MM.1S (cell line): ENCODE data around the gene CAGE1.

Source experiments
- DNase-seq: peaks from one replicate; pipeline ENCODE4 v3.0.0-alpha.2; 2015
- H2AFZ ChIP-seq: fragments of 300-600 bp; sonication (generic); 2 replicates; pipeline ENCODE4 v1.6.0; 2016; ENCODE audit warnings: antibody characterized with exemption, low read length
- H3F3A ChIP-seq: fragments of 300-600 bp; sonication (generic); 2 replicates; pipeline ENCODE4 v1.6.1; 2016; ENCODE audit warnings: mild to moderate bottlenecking, antibody characterized with exemption, low read length, moderate library complexity, mixed read lengths; ENCODE audit not compliant: insufficient read depth
- H3K27ac ChIP-seq: fragments of 300-600 bp; sonication (generic); 2 replicates; pipeline ENCODE4 v1.5.1; 2016; ENCODE audit warnings: mild to moderate bottlenecking, low read length
- H3K27me3 ChIP-seq: fragments of 300-600 bp; sonication (generic); replicated peaks from 2 replicates; pipeline ENCODE4 v1.6.0; 2016; ENCODE audit warnings: low read length; ENCODE audit not compliant: insufficient read depth
- H3K36me3 ChIP-seq: fragments of 300-600 bp; sonication (generic); replicated peaks from 2 replicates; pipeline ENCODE4 v1.6.1; 2016; ENCODE audit warnings: mild to moderate bottlenecking, low read length, mixed read lengths; ENCODE audit not compliant: insufficient read depth
- H3K4me1 ChIP-seq: fragments of 300-600 bp; sonication (generic); 2 replicates; pipeline ENCODE4 v1.6.1; 2016; ENCODE audit warnings: low read length, mixed read lengths
- H3K4me2 ChIP-seq: fragments of 300-600 bp; sonication (generic); 2 replicates; pipeline ENCODE4 v1.6.0; 2016; ENCODE audit warnings: low read depth, low read length
- H3K4me3 ChIP-seq: fragments of 300-600 bp; sonication (generic); 2 replicates; pipeline ENCODE4 v1.5.1; 2016; ENCODE audit warnings: low read length, mixed read lengths
- H3K79me2 ChIP-seq: fragments of 300-600 bp; sonication (generic); 2 replicates; pipeline ENCODE4 v1.6.1; 2016; ENCODE audit warnings: mixed run types, low read length, mixed read lengths
- H3K9ac ChIP-seq: fragments of 300-600 bp; sonication (generic); 2 replicates; pipeline ENCODE4 v1.6.1; 2016; ENCODE audit warnings: low read length, mixed read lengths
- H3K9me2 ChIP-seq: fragments of 300-600 bp; sonication (generic); replicated peaks from 2 replicates; pipeline ENCODE4 v1.6.1; 2016; ENCODE audit warnings: mild to moderate bottlenecking, low read length, mixed read lengths; ENCODE audit not compliant: insufficient read depth
- H3K9me3 ChIP-seq: fragments of 300-600 bp; sonication (generic); replicated peaks from 2 replicates; pipeline ENCODE4 v1.6.1; 2016; ENCODE audit warnings: mild to moderate bottlenecking, low read length, mixed read lengths; ENCODE audit not compliant: insufficient read depth
- H4K20me1 ChIP-seq: fragments of 300-600 bp; sonication (generic); 2 replicates; pipeline ENCODE4 v1.6.1; 2016; ENCODE audit warnings: mild to moderate bottlenecking, low read length, moderate library complexity, mixed read lengths; ENCODE audit not compliant: insufficient read depth
- EZH2 ChIP-seq: fragments of 300-600 bp; sonication (generic); optimal IDR thresholded peaks from 2 replicates; pipeline ENCODE3; 2017; ENCODE audit warnings: low read depth, mild to moderate bottlenecking, antibody characterized with exemption, low read length, mixed read lengths
- EZH2phosphoT487 ChIP-seq: fragments of 300-600 bp; sonication (generic); IDR thresholded peaks from 2 replicates; pipeline ENCODE4 v1.6.1; 2018; ENCODE audit warnings: antibody characterized with exemption, low read length
- TF ChIP-seq, protein P1 (sequence below): fragments of 300-600 bp; sonication (generic); IDR thresholded peaks from 2 replicates; pipeline ENCODE4 v1.5.1; 2016; ENCODE audit warnings: antibody characterized with exemption, low read length, mixed read lengths

The CAGE1 gene

GRCh38 chr6:7425808-7426190 lies 36.3 kb upstream of the CAGE1 start:
- no peak for DNase-seq
- H3K9me3 ChIP-seq, result no peaks in the 10 kb centered on the region
- no peaks in the 10 kb centered on the region for H3K27me3 ChIP-seq
- no peaks in the 10 kb centered on the region for H3K36me3 ChIP-seq
- H3K27ac ChIP-seq, result no peak overlapping the region
- TF ChIP-seq, protein P1, sequence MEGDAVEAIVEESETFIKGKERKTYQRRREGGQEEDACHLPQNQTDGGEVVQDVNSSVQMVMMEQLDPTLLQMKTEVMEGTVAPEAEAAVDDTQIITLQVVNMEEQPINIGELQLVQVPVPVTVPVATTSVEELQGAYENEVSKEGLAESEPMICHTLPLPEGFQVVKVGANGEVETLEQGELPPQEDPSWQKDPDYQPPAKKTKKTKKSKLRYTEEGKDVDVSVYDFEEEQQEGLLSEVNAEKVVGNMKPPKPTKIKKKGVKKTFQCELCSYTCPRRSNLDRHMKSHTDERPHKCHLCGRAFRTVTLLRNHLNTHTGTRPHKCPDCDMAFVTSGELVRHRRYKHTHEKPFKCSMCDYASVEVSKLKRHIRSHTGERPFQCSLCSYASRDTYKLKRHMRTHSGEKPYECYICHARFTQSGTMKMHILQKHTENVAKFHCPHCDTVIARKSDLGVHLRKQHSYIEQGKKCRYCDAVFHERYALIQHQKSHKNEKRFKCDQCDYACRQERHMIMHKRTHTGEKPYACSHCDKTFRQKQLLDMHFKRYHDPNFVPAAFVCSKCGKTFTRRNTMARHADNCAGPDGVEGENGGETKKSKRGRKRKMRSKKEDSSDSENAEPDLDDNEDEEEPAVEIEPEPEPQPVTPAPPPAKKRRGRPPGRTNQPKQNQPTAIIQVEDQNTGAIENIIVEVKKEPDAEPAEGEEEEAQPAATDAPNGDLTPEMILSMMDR, result no peak
- TF ChIP-seq EZH2phosphoT487 (no peak), EZH2 (no peak)
- H2AFZ ChIP-seq, result no peak overlapping the region
- no peaks in the 10 kb centered on the region for H3K79me2 ChIP-seq
- H3K4me1 ChIP-seq, result no peaks in the 10 kb centered on the region
- H3F3A ChIP-seq, result no peaks in the 10 kb centered on the region
- H3K9me2 ChIP-seq, result no peaks in the 10 kb centered on the region
- no peaks in the 10 kb centered on the region for H4K20me1 ChIP-seq
- no peak overlapping the region for H3K4me3 ChIP-seq
- H3K9ac ChIP-seq, result no peak overlapping the region
- H3K4me2 ChIP-seq, result no peak overlapping the region

GRCh38 chr6:7424967-7425807 lies 35.6 kb upstream of the CAGE1 start:
- no peaks in the 10 kb centered on the region for H3K36me3 ChIP-seq
- TF ChIP-seq EZH2 (no peak), EZH2phosphoT487 (no peak)
- TF ChIP-seq, protein P1, result no peak

DNA sequence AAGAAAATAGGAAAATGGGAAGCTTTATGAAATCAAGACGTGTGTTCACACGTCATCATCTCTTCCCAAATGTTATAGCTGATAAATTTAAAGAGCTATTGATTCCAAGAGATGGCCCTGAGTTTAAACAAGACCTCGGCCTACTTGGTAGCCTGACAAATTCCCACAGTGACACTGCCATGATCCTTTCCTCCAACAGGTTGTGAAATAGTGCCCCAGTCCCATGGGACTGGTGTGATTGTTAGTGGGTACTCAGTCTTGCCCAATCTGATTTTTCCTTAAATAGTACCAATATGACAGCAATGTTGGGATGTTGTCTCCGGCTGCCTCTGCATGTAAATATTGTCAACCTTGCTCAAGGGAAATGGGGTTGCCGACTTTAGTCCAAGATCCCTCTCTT lies 34.5 kb upstream of the CAGE1 start:
- Histone ChIP-seq H2AFZ (no peak overlapping the region), H3K27me3 (no peaks in the 10 kb centered on the region), H3K79me2 (no peaks in the 10 kb centered on the region), H3K4me3 (no peak overlapping the region), H3K9me2 (no peaks in the 10 kb centered on the region), H3K4me1 (no peaks in the 10 kb centered on the region), H3K27ac (no peak overlapping the region), H4K20me1 (no peaks in the 10 kb centered on the region), H3K9me3 (no peaks in the 10 kb centered on the region), H3F3A (no peaks in the 10 kb centered on the region), H3K36me3 (no peaks in the 10 kb centered on the region), H3K9ac (no peak overlapping the region), H3K4me2 (no peak overlapping the region)
- TF ChIP-seq, protein P1, result no peak
- TF ChIP-seq EZH2phosphoT487 (no peak), EZH2 (no peak)
- no peak for DNase-seq

More at GRCh38 chr6:7424967-7425807, 35.6 kb upstream of the CAGE1 start:
- Histone ChIP-seq H3K9me2 (no peaks in the 10 kb centered on the region), H3K4me1 (no peaks in the 10 kb centered on the region), H3F3A (no peaks in the 10 kb centered on the region), H2AFZ (no peak overlapping the region), H3K79me2 (no peaks in the 10 kb centered on the region), H3K27ac (no peak overlapping the region), H3K4me3 (no peak overlapping the region), H3K9ac (no peak overlapping the region), H3K9me3 (no peaks in the 10 kb centered on the region), H4K20me1 (no peaks in the 10 kb centered on the region), H3K27me3 (no peaks in the 10 kb centered on the region), H3K4me2 (no peak overlapping the region)
- DNase-seq, result no peak
